GM21390 (cell line): Measurements from ENCODE around the gene CD47.

Experiments used
- ATAC-seq: cut with Tn5 transposase; IDR thresholded peaks from one replicate; pipeline ENCODE4 v1.9.1; 2021; ENCODE audit not compliant: unreplicated experiment

CD47 gene

DNA sequence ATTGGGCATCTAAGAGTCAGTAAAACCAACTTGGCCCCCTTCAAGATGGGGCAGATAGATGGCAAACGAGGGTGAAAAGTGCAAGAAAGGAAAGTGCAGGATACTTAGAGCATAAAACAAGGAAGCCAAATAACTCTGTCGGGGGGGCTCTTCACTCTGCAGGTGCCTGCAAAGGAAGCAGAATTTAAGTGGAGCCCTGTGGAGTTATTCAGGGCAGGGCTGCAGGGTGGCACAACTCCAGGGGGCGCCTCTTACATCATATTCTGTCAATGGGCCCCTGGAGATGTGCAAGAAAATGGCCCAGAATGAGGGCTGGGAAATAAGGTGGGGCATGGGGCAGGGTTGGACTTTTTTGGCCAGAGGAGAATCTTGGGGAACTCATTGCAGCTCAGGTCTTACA is 69.7 kb downstream of the CD47 start:
- no peak for ATAC-seq

DNA sequence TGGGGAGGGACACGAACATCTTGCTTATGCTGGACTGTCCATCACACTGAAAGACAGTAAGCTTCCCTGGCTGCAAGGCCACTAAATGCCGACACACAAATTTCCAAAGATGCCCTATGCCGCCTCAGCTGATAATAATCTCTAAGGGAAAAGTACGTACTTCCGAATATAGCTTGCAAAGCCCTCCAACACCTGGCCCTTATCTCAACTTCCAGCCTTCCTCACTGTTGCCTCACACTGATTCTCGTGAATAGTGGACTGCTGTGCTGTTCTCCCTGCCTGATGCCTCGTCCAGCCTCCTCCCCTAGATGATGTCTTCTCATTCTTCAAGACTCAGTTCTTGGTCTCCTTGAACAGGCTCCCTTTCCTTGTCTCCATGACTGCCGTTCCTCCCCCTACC is 72.3 kb downstream of the CD47 start:
- ATAC-seq, result no peak

DNA sequence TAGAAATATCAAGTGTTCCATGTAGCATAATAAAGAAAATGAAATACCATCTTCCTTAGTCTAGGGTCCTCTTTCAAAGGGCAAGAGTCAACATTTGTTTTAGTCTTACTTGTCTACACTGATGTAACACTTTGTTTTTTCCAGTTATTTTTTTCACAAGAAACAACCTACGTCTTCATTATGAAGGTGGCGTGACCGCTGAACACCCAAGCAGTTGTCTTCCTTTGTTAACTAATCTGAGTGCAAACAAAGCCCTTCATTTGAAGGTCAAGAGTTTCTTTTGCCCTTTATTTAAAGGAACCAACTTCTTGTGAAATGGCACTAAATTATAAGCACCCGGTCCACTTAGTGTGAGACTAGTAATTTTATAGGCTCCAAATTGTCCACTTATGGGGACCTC is 73.2 kb downstream of the CD47 start:
- no peak for ATAC-seq

DNA sequence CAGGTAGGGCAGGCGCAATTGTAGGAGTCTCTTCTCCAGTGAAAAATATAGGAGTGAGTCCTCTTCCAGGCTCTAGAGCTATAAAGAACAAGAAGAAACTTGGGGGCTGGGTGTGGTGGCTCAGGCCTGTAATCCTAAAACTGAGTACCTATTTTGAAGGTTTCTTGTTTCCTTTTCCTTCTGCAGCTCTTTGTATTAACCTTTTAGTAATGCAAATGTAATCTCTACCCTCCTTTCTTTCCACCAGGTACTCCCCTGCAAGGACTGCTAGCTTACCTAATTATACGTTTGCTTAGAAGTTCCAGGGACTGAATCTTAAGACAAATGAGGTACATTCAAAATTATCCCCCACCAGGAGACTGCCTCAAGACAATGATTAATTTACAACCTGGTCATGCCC is 75.9 kb downstream of the CD47 start:
- no peak for ATAC-seq

DNA sequence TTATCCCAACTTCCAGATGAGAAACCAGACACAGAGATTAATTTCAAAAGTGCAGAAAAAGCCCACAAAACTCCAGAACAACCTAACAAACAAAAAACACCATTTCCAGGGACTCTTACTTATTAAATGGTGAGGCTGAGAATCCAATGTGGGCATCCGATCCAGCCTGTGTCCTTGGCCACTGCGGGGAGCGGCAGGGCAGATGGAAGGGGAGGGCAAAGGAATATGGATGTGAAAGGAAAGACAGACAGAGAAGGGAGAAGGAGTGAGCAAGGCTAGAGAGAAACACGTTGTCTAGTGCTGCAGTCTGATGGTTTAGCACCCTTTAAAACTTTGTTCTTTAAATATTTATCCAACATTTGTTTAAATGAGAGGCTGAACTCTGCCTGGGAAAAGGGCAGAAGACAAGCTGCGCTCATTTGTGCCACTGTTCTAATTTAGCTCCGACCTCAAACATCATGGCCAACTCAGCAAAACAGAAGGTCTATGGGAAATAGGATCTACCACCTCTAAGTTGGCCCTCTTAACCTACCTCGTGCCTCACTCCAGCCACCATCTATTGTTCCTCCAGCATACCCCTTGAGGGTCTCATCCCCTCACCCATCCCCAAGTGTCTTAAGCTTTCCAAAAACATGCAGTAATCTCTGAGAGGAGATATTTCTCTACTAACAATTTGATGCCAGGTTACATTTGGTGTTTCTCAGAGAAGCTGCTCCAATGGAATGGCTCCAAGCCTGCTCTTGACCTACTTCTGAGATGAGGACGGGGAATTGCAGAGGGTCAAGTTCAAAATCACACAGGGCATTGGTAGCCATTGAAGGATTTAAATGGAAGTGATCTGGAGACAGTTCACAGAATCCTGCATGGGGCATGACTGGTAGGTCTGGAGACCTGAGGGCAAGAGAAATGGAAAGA is 77.4 kb downstream of the CD47 start:
- ATAC-seq, result no peak

DNA sequence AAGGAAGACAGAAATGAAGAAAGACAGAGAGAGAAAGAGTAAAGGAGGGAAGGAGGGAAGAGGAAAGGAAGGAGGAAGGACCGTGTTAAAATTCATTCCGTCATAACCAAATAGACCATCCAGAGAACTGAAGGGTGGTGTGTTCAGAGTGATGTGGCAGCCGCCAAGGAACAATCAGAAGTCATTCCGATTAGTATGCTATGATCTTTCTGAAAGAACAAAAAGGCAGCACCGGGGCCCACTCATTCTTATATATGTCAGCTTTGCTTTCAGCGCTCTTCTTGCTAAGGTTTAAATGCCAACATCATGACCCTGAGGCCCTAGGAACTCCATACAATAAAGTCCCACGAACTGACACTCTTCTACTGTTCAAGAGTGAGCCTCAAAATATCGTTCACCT is 78.5 kb downstream of the CD47 start:
- ATAC-seq, result no peak

DNA sequence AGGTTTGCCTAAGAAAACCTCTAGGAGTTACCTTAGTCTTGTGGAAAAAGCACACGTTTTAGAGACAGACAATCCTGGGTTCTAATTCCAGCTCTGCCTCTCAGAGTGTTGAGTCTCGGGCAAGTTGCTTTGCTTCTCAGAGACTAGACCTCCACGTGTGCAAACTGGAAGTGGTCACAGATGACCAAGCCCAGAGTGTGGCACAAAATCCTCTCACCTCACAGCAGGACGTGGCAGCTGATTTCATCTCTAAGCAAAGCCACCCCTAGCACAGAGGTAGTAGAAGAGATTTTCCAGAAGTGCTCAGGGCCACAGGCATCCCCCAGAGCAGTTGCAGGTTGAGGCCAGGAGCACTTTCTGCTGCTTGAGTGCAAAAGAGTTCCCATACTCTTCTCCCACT is 79.2 kb downstream of the CD47 start:
- ATAC-seq, result no peak

DNA sequence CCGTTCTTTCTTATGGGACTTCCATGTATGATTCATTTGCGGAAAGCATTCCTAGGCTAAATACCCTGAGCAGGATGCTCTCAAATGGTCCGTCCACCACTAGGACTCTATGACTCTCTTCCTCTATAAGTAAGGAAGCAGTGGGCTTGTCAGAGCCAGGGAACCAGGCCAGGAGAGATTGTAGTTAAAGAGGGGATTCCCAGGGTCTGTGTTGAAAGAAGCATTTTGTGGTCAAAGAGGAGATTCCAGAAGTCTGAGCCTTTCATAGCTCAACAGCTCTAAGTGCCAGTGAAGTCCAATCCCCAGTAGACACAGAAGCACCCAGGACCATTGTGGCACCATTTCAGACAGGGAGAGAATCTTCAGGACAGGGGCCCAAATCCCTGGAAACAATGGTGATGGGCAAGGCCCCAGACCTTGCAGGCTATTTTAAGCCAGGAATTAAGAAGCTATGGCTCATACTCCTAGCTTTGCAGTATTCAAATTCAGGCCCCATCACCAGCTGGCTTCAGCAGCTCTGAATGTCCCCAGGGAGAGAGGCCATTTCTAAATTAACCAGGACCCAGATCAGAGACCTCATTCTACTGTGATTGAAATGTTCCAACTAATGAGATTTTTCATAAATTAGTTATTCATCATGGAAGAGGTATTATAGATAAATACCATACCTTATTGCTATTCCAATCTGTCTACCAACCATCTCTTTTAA is 81.7 kb downstream of the CD47 start:
- ATAC-seq, result no peak

DNA sequence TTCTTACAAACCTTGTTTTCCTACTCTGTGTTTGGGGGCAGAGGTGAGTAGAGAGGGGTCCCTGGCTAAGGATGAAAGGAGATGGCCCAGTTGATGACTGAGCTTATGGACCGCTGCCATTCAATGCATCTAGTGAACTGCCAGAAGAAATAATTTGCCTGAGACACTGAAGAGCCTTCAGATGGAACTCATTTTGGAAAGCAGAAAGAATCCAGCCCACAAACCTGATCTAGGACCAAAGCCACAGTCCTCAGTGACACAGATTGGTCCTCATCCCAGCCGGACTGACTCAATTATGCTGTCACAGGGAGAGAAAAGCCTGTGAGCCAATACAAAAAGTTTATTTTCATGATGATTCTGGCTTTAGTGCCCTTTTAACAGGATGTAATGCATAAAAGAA is 82.7 kb downstream of the CD47 start:
- ATAC-seq, result no peak

DNA sequence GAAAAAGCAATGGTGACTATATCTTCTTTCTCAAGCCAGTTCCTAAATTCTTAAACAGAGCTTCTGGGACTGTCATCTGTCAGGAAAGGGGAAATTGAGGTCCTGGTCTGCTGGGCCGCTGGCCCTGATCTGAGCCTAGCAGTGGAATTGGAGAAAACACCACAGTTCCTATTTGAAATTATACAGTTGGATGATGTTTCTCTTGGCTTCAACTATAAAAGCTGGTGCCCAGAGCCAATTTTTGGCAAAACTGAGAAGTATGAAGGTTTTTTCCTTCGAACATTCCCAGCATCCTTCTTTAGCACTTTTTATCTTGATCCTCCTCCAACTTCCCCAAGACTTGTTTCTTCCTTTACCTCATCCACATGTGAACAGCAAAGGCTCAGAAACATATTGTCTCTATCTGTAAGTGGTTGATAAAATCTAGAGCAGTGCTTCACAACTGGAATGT is 83.9 kb downstream of the CD47 start:
- no peak for ATAC-seq

DNA sequence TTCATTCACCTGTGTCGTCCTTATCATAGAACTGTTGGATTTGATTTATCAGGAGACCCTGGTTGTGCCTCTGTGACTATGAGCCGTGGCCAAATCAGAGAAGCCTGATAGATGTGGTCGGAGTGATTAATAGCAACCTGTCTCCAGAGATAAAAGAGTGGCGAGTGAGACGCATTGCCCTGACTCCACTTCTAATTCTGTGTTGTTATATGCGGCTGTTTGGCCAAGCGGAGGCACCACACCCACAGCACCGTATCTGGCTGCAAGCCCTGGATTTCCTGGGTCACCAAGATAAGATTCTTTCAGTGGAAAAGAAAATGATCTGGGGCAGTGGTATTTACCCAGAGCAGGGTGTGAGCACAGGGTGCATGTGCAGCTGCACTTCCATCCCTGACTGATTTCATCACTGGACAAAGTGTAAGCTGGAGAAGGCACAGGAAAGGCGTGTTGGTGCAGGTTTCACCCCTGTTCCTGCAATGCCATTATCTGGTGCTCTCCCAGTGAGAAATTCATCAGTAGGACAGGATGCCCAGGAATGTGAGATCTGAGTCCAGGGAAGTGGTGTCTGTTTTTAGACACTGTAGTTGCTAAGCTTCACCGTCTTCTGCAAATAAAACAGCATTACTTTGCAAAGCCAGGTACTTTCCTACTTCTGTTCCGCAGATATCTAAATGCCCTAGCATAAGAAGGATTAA is 84.6 kb downstream of the CD47 start:
- no peak for ATAC-seq

DNA sequence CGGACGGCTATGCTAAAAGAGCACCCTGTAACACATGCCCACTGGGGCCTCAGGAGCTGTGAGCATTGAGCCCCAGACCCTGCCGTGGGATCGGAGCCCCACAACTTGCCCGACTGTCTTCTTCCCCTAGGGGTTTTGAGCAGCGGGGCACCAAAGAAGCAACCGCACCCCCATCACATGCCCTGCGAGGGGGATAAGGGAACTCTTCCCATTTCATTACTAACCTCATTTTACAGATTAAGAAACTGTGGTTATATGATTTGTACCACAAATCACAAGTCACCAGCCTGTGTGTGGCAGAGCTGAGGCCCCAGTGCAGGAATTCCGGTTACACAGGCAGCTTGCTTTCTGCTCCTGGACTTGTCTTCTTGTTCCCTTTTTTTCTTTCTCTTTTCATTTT is 86.2 kb downstream of the CD47 start:
- no peak for ATAC-seq

DNA sequence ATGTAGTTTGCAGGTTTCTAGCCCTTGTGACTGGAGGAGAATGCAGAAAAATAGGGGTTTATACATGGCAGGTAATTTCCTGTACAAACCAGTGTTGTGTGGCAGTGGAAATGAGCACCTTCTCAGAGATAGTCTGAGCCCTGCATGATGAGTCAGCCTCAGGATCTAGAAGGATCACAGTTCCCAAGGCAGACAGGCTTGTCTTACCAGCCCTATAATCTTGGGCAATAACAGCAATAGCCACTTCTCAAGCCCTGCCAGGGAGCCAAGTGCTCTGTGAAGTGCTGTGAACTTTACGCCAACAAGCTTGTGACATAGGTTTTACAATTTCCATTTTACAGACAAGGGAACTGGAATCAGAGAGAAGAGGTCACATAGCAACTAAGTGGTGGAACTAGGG is 89.4 kb downstream of the CD47 start:
- ATAC-seq, result no peak

DNA sequence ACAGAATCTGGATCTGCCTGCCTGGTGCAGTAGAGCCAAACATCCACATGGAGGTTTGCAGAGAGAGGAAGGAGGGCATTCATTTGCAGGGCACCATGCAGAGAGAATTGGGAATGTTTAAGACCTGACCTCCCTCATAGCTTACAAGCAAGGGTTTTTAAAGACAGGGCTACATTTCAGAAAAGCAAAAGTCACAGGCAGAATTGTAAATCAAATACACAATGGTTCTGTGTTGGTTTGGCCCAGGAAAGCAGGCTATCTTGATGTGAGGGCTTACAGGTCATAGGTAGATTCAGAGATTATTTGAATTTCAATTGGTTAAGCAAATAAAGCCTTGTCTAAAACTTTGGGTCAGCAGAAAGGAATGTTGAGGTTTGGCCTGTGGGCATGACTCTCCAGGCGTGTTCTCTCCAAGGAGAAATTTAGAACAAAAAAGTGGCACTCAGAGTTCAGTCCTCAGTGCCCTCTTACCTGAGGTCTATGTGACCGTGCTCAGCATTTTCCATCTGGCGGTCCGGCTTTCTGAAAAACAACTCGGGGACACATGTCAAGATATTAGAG is 91.5 kb downstream of the CD47 start:
- no peak for ATAC-seq

DNA sequence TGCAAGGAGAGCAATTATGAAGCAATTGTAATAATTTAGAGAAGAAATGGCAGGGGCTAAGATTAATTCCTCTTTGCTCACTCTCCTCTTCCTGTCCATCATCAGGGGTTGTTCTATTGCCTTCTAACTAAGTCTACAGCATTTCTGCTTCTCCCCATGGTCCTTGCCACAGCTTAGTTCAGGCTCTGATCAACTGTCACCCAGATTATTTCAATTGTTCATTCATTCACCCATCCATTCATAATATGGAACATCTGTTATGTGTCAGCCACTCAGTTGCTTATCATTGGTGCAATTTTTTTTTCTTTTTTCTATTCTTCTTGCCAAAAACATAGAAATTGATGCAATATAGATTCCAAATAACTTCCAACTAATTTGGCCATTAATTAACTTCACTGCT is 93.2 kb downstream of the CD47 start:
- no peak for ATAC-seq

DNA sequence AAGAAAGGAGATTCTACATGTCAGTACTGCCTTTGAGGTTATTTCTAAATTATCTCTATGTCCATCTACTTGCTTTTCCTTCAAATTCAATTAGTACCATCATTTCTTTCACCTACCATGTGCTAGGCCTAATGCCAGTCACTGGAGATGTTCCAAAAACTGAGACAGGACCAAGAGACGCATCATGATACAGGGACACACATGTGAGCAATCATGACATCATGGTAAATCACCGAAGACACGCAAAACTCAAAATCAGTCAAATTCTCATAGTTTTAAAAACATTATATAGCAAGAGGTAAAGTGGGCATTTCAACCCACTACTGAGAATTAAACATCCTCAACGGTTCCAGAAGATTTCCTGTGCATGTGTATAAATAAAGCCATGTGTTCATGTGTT is 95.0 kb downstream of the CD47 start:
- no peak for ATAC-seq

DNA sequence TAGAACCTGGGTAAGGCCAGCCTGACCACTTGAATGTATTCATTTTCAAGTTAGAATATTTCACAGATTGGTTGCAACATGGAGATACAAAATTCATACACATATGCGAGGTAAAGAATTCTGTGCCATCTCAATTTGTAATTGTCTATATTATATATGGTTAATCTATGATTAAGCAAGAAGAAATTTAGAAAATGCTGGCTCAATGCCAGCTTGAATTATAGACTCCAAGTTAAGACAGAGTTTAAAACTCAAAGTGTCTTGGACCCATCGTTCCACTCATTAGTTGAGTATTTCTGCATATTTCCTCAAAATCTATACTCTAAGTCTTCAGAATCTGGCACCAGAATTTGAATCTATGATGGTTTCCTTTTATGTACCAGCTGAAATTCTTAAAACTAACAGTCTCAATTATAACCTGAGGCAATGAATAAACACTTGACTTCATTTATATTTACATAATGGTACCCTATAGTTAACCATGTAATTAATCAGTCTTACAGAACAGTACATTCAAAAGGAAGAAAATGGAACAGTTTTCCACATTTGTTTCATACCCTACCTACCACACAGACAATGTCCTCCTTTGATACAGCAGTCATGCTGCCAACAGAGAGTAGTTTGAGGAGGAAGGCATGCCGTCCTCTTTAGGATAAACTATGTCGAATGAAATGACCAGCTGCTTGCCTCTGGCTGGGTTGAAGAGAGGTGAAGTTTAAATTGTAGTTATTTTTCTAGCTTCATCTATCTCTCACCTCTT is 95.7 kb downstream of the CD47 start:
- ATAC-seq, result no peak

DNA sequence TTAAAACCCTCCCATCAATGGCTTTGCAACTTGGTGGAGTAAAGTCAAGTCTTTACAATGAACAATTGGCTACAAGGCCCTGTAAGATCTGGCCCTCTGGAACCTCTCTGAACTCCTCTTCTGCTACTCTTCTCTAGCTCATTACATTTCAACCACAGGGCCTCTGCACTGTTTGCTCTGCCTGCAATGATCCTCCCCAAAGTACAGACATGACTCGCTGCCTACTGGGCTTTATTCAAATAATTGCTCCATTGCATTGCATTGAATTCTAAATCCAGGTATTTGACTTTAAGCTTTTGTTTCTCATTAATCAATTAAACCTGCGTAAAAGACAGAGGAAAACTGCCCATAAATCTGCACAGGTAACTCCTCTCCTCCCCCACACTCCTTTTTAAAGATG is 96.7 kb downstream of the CD47 start:
- no peak for ATAC-seq

DNA sequence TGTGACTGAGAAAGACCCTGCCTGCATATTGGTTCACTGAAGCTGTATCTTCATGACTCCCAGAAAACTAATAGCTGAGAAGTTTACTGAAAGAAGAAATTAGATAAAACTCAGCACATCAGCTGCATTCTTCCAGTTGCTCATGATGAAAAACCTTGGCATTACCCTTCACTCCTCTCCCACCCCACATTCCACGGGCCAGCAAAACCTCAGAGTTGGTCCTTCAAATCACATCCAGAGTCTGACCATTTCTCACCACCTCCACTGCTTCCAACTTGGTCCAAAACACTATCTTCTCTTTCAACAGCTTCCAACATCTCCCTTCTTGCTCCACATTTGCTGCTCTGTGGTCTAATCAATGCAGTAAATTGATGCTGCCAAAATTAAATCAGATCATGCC is 97.1 kb downstream of the CD47 start:
- ATAC-seq, result no peak
